ENCODE results near the gene AOAH.
A peak's percentile ranks its signal among the peaks of the same experiment; 100 is the strongest.

Gene AOAH

DNA sequence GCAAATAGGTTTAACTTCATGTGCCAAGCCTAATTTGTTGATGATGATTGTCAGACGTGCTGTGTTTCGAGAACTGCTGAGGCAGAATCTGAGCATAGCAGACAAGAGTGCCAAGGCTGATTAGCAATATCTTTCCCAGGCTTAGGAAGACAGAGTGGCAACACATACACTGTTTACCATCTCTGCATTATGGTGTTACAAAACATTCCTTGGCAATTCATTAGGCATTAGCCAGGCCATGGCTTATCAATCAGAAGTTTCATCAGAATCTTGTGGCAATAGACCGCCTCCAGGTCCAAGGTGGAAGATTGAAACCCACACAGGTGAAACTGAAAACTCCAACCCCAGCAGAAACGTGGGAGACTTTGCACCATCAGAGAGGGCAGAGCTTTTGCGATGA is 148.5 kb downstream of the AOAH start:
- Histone ChIP-seq H4K20me1 (ENCODE audit: insufficient read depth, low read length) (no peaks in the 10 kb centered on the region), H3K79me2 (ENCODE audit: low read length) (no peaks in the 10 kb centered on the region), H3F3A (ENCODE audit: insufficient read depth, low read length) (no peaks in the 10 kb centered on the region), H3K4me2 (ENCODE audit: low read depth, low read length) (no peak overlapping the region), H3K27me3 (replicated peaks; ENCODE audit: insufficient read depth, low read length) (no peaks in the 10 kb centered on the region), H2AFZ (ENCODE audit: low read length) (no peak overlapping the region), H3K27ac (ENCODE audit: low read length) (no peak overlapping the region), H3K4me1 (ENCODE audit: low read length) (peaks cover 5% of the 10 kb centered on the region), H3K9me3 (replicated peaks; ENCODE audit: insufficient read depth, low read length) (no peaks in the 10 kb centered on the region), H3K9ac (ENCODE audit: low read length) (no peak overlapping the region), H3K36me3 (replicated peaks; ENCODE audit: insufficient read depth, low read length) (no peaks in the 10 kb centered on the region), H3K4me3 (ENCODE audit: low read length) (no peak overlapping the region), H3K9me2 (replicated peaks; ENCODE audit: insufficient read depth, low read length) (no peaks in the 10 kb centered on the region)
- peak; percentile 31 for DNase-seq
- TF ChIP-seq, protein P1, sequence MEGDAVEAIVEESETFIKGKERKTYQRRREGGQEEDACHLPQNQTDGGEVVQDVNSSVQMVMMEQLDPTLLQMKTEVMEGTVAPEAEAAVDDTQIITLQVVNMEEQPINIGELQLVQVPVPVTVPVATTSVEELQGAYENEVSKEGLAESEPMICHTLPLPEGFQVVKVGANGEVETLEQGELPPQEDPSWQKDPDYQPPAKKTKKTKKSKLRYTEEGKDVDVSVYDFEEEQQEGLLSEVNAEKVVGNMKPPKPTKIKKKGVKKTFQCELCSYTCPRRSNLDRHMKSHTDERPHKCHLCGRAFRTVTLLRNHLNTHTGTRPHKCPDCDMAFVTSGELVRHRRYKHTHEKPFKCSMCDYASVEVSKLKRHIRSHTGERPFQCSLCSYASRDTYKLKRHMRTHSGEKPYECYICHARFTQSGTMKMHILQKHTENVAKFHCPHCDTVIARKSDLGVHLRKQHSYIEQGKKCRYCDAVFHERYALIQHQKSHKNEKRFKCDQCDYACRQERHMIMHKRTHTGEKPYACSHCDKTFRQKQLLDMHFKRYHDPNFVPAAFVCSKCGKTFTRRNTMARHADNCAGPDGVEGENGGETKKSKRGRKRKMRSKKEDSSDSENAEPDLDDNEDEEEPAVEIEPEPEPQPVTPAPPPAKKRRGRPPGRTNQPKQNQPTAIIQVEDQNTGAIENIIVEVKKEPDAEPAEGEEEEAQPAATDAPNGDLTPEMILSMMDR (IDR thresholded peaks at IDR 0.05; ENCODE audit: low read length) = no peak
- TF ChIP-seq EZH2phosphoT487 (IDR thresholded peaks at IDR 0.05; ENCODE audit: low read length) (no peak), EZH2 (optimal IDR thresholded peaks at IDR 0.05; ENCODE audit: low read depth, low read length) (no peak)

DNA sequence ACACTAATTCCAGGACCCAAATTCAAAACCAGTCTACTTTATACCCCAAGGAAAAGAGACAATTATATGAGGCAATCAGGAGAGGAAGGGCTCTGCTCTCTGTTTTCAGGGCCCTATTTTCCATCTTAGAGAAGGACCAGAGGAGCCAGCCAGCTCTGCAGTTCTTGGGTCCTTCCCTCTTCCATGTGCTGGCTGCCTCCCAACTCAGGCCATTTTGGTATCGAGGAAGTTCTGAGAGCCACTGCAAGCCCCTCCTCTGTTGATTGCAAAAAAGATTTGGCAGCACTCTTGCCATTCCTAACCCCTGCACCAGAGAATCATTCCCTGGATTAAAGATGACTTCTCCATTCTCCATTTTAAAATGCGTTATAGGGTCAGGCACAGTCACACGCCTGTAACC is 151.2 kb downstream of the AOAH start:
- Histone ChIP-seq H3K4me1 (ENCODE audit: low read length) (peaks cover 5% of the 10 kb centered on the region), H3K27me3 (replicated peaks; ENCODE audit: insufficient read depth, low read length) (no peaks in the 10 kb centered on the region), H3K9ac (ENCODE audit: low read length) (no peak overlapping the region), H3K4me2 (ENCODE audit: low read depth, low read length) (no peak overlapping the region), H3K9me2 (replicated peaks; ENCODE audit: insufficient read depth, low read length) (no peaks in the 10 kb centered on the region), H3K79me2 (ENCODE audit: low read length) (no peaks in the 10 kb centered on the region), H3K4me3 (ENCODE audit: low read length) (no peak overlapping the region), H3K27ac (ENCODE audit: low read length) (no peak overlapping the region), H3F3A (ENCODE audit: insufficient read depth, low read length) (no peaks in the 10 kb centered on the region), H4K20me1 (ENCODE audit: insufficient read depth, low read length) (no peaks in the 10 kb centered on the region), H2AFZ (ENCODE audit: low read length) (no peak overlapping the region), H3K9me3 (replicated peaks; ENCODE audit: insufficient read depth, low read length) (no peaks in the 10 kb centered on the region), H3K36me3 (replicated peaks; ENCODE audit: insufficient read depth, low read length) (no peaks in the 10 kb centered on the region)
- DNase-seq = no peak
- TF ChIP-seq EZH2 (optimal IDR thresholded peaks at IDR 0.05; ENCODE audit: low read depth, low read length) = no peak
- TF ChIP-seq, protein P1 (IDR thresholded peaks at IDR 0.05; ENCODE audit: low read length) = no peak
- TF ChIP-seq EZH2phosphoT487 (IDR thresholded peaks at IDR 0.05; ENCODE audit: low read length) = no peak

- Histone ChIP-seq H3K9me2 (replicated peaks; ENCODE audit: insufficient read depth, low read length) (no peaks in the 10 kb centered on the region), H3K4me3 (ENCODE audit: low read length) (no peak overlapping the region), H2AFZ (ENCODE audit: low read length) (no peak overlapping the region), H3K9ac (ENCODE audit: low read length) (no peak overlapping the region), H3K9me3 (replicated peaks; ENCODE audit: insufficient read depth, low read length) (no peaks in the 10 kb centered on the region), H3K36me3 (replicated peaks; ENCODE audit: insufficient read depth, low read length) (no peaks in the 10 kb centered on the region), H3K4me2 (ENCODE audit: low read depth, low read length) (no peak overlapping the region), H3F3A (ENCODE audit: insufficient read depth, low read length) (no peaks in the 10 kb centered on the region), H4K20me1 (ENCODE audit: insufficient read depth, low read length) (no peaks in the 10 kb centered on the region), H3K27ac (ENCODE audit: low read length) (no peak overlapping the region), H3K4me1 (ENCODE audit: low read length) (peaks cover 3% of the 10 kb centered on the region), H3K79me2 (ENCODE audit: low read length) (no peaks in the 10 kb centered on the region), H3K27me3 (replicated peaks; ENCODE audit: insufficient read depth, low read length) (no peaks in the 10 kb centered on the region)
- no peak for DNase-seq
- TF ChIP-seq EZH2 (optimal IDR thresholded peaks at IDR 0.05; ENCODE audit: low read depth, low read length) = no peak
- TF ChIP-seq, protein P1 (IDR thresholded peaks at IDR 0.05; ENCODE audit: low read length) = no peak
Measured at GRCh38 chr7:36571190-36571560, 153.1 kb downstream of the AOAH start.
